IMR-90 (cell line): ENCODE data around the gene FKRP. TPM values are rescaled to one million over a fixed set of nuclear protein-coding genes. Genes with fewer than 3 reads are reported as not detected.
A peak's percentile ranks its signal among the peaks of the same experiment; 100 is the strongest.

Source experiments
- ATAC-seq: fragments of 200-7000 bp; cut with Tn5 transposase; 2 replicates; pipeline ENCODE4 v1.9.1; 2020; ENCODE audit warnings: low read depth, mild to moderate bottlenecking, moderate library complexity
- BruUV-seq: library from RNA; stranded (reverse); fragments of 400-500 nt; replicated peaks from 2 replicates; lab custom pipeline; 2021; lab: Mats Ljungman, UMichigan
- CTCF ChIA-PET: fragments of 300-600 bp; formaldehyde crosslinking; extraction: SDS; loops from one replicate; lab custom pipeline; 2021; ENCODE audit warnings: antibody characterized with exemption; lab: Yijun Ruan, JAX
- POLR2A ChIA-PET: fragments of 300-600 bp; sonication (Branson Sonifier 250); formaldehyde crosslinking; loops from one replicate; lab custom pipeline; 2022; ENCODE audit warnings: antibody characterized with exemption; ENCODE audit not compliant: unreplicated experiment; lab: Charles Lee
- DNase-seq: peaks from one replicate; pipeline ENCODE4 v3.0.0; 2013
- H2AFZ ChIP-seq: replicated peaks from 2 replicates; pipeline ENCODE3; 2013; ENCODE audit warnings: low read length, mild to moderate bottlenecking; ENCODE audit not compliant: poor library complexity
- H2AK5ac ChIP-seq: 2 replicates; pipeline ENCODE4 v1.6.1; 2013; ENCODE audit warnings: low read depth, low read length, inconsistent platforms
- H2AK9ac ChIP-seq: replicated peaks from 2 replicates; pipeline ENCODE3; 2013; ENCODE audit warnings: mild to moderate bottlenecking, low read depth, low read length, moderate library complexity; ENCODE audit not compliant: poor library complexity
- H2BK120ac ChIP-seq: 2 replicates; pipeline ENCODE4 v1.6.1; 2013; ENCODE audit warnings: low read depth, low read length, inconsistent platforms
- H2BK15ac ChIP-seq: 3 replicates; pipeline ENCODE4 v1.6.1; 2013; ENCODE audit warnings: low read depth, low read length, inconsistent platforms
- H2BK20ac ChIP-seq: 2 replicates; pipeline ENCODE4 v1.6.1; 2013; ENCODE audit warnings: low read depth, mild to moderate bottlenecking, inconsistent platforms, low read length, moderate library complexity
- H2BK5ac ChIP-seq: 2 replicates; pipeline ENCODE4 v1.6.1; 2013; ENCODE audit warnings: mild to moderate bottlenecking, low read depth, low read length, inconsistent platforms; ENCODE audit not compliant: poor library complexity, severe bottlenecking
- H3K14ac ChIP-seq: replicated peaks from 2 replicates; pipeline ENCODE4 v1.6.1; 2013; ENCODE audit warnings: low read depth, low read length, inconsistent platforms
- H3K18ac ChIP-seq: 2 replicates; pipeline ENCODE4 v1.6.1; 2013; ENCODE audit warnings: low read depth, low read length, control low read depth
- H3K23ac ChIP-seq: 2 replicates; pipeline ENCODE4 v1.6.1; 2013; ENCODE audit warnings: low read depth, low read length, inconsistent platforms
- H3K27ac ChIP-seq: 2 replicates; pipeline ENCODE4 v1.5.1; 2013; ENCODE audit warnings: mild to moderate bottlenecking, control low read depth, low read length; ENCODE audit not compliant: insufficient read depth
- H3K27me3 ChIP-seq: 2 replicates; pipeline ENCODE4 v1.6.1; 2013; ENCODE audit warnings: low read length; ENCODE audit not compliant: control insufficient read depth, insufficient read depth
- H3K36me3 ChIP-seq: 2 replicates; pipeline ENCODE4 v1.6.1; 2013; ENCODE audit warnings: low read length, mixed read lengths; ENCODE audit not compliant: control insufficient read depth, insufficient read depth
- H3K4ac ChIP-seq: 2 replicates; pipeline ENCODE4 v1.6.1; 2013; ENCODE audit warnings: low read depth, low read length, inconsistent platforms
- H3K4me1 ChIP-seq: 2 replicates; pipeline ENCODE4 v1.6.1; 2013; ENCODE audit warnings: low read length, mixed read lengths; ENCODE audit not compliant: control insufficient read depth, insufficient read depth
- H3K4me2 ChIP-seq: 2 replicates; pipeline ENCODE4 v1.6.1; 2013; ENCODE audit warnings: low read depth, mild to moderate bottlenecking, control low read depth, low read length, moderate library complexity
- H3K4me3 ChIP-seq: 2 replicates; pipeline ENCODE4 v1.5.1; 2013; ENCODE audit warnings: low read depth, mild to moderate bottlenecking, control low read depth, low read length, moderate library complexity; ENCODE audit not compliant: insufficient read depth
- H3K56ac ChIP-seq: 2 replicates; pipeline ENCODE4 v1.6.1; 2013; ENCODE audit warnings: low read length, inconsistent platforms; ENCODE audit not compliant: insufficient read depth; ENCODE audit errors: extremely low read depth
- H3K79me1 ChIP-seq, 2 experiments: 2 replicates each; pipeline ENCODE4 v1.6.1; 2013; ENCODE audit warnings: low read length in 2 of 2, inconsistent platforms in 1 of 2, low read depth in 1 of 2
- H3K9ac ChIP-seq: 2 replicates; pipeline ENCODE4 v1.6.1; 2013; ENCODE audit warnings: low read depth, low read length, control low read depth
- H3K9me1 ChIP-seq: 2 replicates; pipeline ENCODE4 v1.6.1; 2013; ENCODE audit warnings: low read length, inconsistent platforms; ENCODE audit not compliant: insufficient read depth
- H3K9me3 ChIP-seq: 2 replicates; pipeline ENCODE4 v1.6.1; 2013; ENCODE audit warnings: low read length; ENCODE audit not compliant: control insufficient read depth, insufficient read depth
- H4K20me1 ChIP-seq: 2 replicates; pipeline ENCODE4 v1.6.1; 2013; ENCODE audit warnings: low read length, inconsistent platforms; ENCODE audit not compliant: insufficient read depth
- H4K5ac ChIP-seq: 2 replicates; pipeline ENCODE4 v1.6.1; 2013; ENCODE audit warnings: mild to moderate bottlenecking, low read depth, low read length, control low read depth
- H4K8ac ChIP-seq, 2 experiments: 2 replicates each; pipeline ENCODE4 v1.6.1; 2013; ENCODE audit warnings: low read depth in 2 of 2, low read length in 2 of 2, control low read depth in 1 of 2, inconsistent platforms in 1 of 2
- H4K91ac ChIP-seq: 2 replicates; pipeline ENCODE4 v1.6.1; 2013; ENCODE audit warnings: low read depth, low read length, inconsistent platforms; ENCODE audit not compliant: insufficient read depth
- BHLHE40 ChIP-seq: fragments of 150-350 bp; IDR thresholded peaks from 2 replicates; pipeline ENCODE4 v1.6.1; 2016; ENCODE audit warnings: mild to moderate bottlenecking, low read depth, low read length
- CHD1 ChIP-seq: IDR thresholded peaks from 2 replicates; pipeline ENCODE4 v1.6.1; 2012; ENCODE audit warnings: low read depth, low read length, improper control_type of control experiment
- ELK1 ChIP-seq: fragments of 150-350 bp; IDR thresholded peaks from 2 replicates; pipeline ENCODE4 v1.6.1; 2016; ENCODE audit warnings: low read depth, mild to moderate bottlenecking, low read length, moderate library complexity, borderline replicate concordance
- FOS ChIP-seq: fragments of 150-350 bp; IDR thresholded peaks from 2 replicates; pipeline ENCODE4 v1.6.1; 2016; ENCODE audit warnings: low read depth, low read length
- MAZ ChIP-seq: IDR thresholded peaks from 2 replicates; pipeline ENCODE4 v1.6.1; 2012; ENCODE audit warnings: low read depth, mild to moderate bottlenecking, low read length, improper control_type of control experiment, moderate library complexity, borderline replicate concordance
- MXI1 ChIP-seq: IDR thresholded peaks from 2 replicates; pipeline ENCODE4 v1.6.1; 2012; ENCODE audit warnings: low read depth, mild to moderate bottlenecking, low read length, moderate library complexity, borderline replicate concordance
- POLR2A ChIP-seq: IDR thresholded peaks from 2 replicates; pipeline ENCODE4 v1.6.1; 2012; ENCODE audit warnings: mild to moderate bottlenecking, low read depth, low read length
- RCOR1 ChIP-seq: IDR thresholded peaks from 2 replicates; pipeline ENCODE4 v1.6.1; 2012; ENCODE audit warnings: mild to moderate bottlenecking, low read length, improper control_type of control experiment; ENCODE audit not compliant: insufficient replicate concordance
- WGBS, 2 experiments: methylation state at CpG; one replicate each; pipeline versions ENCODE4 v1.1.5 to v1.1.7; 2013; ENCODE audit warnings: missing lambda C conversion rate in 2 of 2; ENCODE audit not compliant: insufficient read length in 1 of 2; ENCODE audit errors: extremely low coverage in 2 of 2; 5-methylcytosine and 5-hydroxymethylcytosine counted together
- dilution Hi-C: fragments of 300-500 bp; cut with HindIII; formaldehyde crosslinking; loops from one replicate; pipeline ENCODE4 v1.14.3; 2018; ENCODE audit warnings: low sequenced_read_pairs; ENCODE audit not compliant: unreplicated experiment
- in situ Hi-C: fragments of 300-500 bp; cut with MboI; formaldehyde crosslinking; loops from 3 replicates; pipeline ENCODE4 v1.14.3; 2019; ENCODE audit warnings: low sequenced_read_pairs, inconsistent platforms, mixed read lengths
- intact Hi-C: fragments of 100-400 bp; cut with micrococcal nuclease; formaldehyde crosslinking; loops from 2 replicates; pipeline ENCODE4 v1.10.0; 2022
- polyA plus RNA-seq, 3 experiments: library from polyadenylated mRNA; depleted of rRNA; stranded (reverse); fragments of >200 nt; gene quantifications; 2 replicates each; pipeline ENCODE4 v1.2.3, GENCODE V29; 2012; ENCODE audit warnings: low replicate concordance in 1 of 3
- total RNA-seq: library from RNA; depleted of rRNA; stranded (reverse); fragments of >200 nt; gene quantifications from 2 replicates; pipeline ENCODE4 v1.2.3, GENCODE V29; 2012

The FKRP gene
- total and polyA plus RNA-seq, 2 of the 4 experiments (the other 2 are of a cell fraction): 6.1 to 25.3 TPM

GRCh38 chr19:46761418-46761831, 15.6 kb downstream of the FKRP start:
- Histone ChIP-seq H2BK120ac (no peak overlapping the region), H3K18ac (no peak overlapping the region), H4K91ac (no peak overlapping the region), H2AFZ (no peak overlapping the region), H3K27me3 (no peaks in the 10 kb centered on the region), H3K4me3 (no peak overlapping the region), H3K14ac (peak overlapping the region; percentile 13; the same call in 1 of the 2 replicates), H3K4me2 (no peak overlapping the region), H4K20me1 (peaks cover 17% of the 10 kb centered on the region), H3K9ac (no peak overlapping the region), H3K9me3 (no peaks in the 10 kb centered on the region), H3K36me3 (peaks cover 10% of the 10 kb centered on the region), H3K4ac (no peak overlapping the region), H2BK5ac (no peak overlapping the region), H2AK9ac (no peak overlapping the region), H4K5ac (no peak overlapping the region), H2BK20ac (no peak overlapping the region), H2BK15ac (no peak overlapping the region), H3K27ac (peak overlapping the region; percentile 44; the same call in 1 of the 2 replicates), H4K8ac (no peak overlapping the region), H3K56ac (no peak overlapping the region), H3K9me1 (peaks cover 9% of the 10 kb centered on the region), H3K79me1 (peaks cover 4 to 21% of the 10 kb centered on the region in 2 experiments; a peak in 2 of 4 replicates), H3K4me1 (peaks cover 6% of the 10 kb centered on the region; the same call in 1 of the 2 replicates), H3K23ac (no peak overlapping the region), H2AK5ac (no peak overlapping the region)
- POLR2A ChIA-PET: no interaction called here
- TF ChIP-seq BHLHE40 (no peak), ELK1 (no peak), CHD1 (no peak), FOS (no peak), MAZ (no peak), MXI1 (no peak; the same call in 1 of the 2 replicates), RCOR1 (no peak), POLR2A (no peak)
- dilution Hi-C loops (no loop called here), in situ Hi-C loops (no loop called here), intact Hi-C loops (no loop called here)
- CTCF ChIA-PET: no interaction called here
- peak; percentile 79 for DNase-seq
- no TSS peak for BruUV-seq
- no peak for ATAC-seq
- WGBS, 2 experiments: 0% methylated on average over 1 of the region's 5 CpGs; no CpG with 5 or more reads in 1 of the 2 experiments
